Mesendoderm (in vitro differentiated cells): Measurements from ENCODE around the gene PTPN18.
A peak's percentile ranks its signal among the peaks of the same experiment; 100 is the strongest.

ENCODE experiments used
- DNase-seq: peaks from one replicate; pipeline ENCODE4 v3.0.0; 2013
- H2AK5ac ChIP-seq: 2 replicates; pipeline ENCODE4 v1.6.1; 2013; ENCODE audit warnings: low read length, inconsistent platforms
- H2BK120ac ChIP-seq: 2 replicates; pipeline ENCODE4 v1.6.1; 2013; ENCODE audit warnings: low read depth, mild to moderate bottlenecking, low read length, moderate library complexity, mixed read lengths
- H2BK15ac ChIP-seq: replicated peaks from 2 replicates; pipeline ENCODE4 v1.6.1; 2013; ENCODE audit warnings: low read depth, mild to moderate bottlenecking, moderate library complexity
- H2BK5ac ChIP-seq: 2 replicates; pipeline ENCODE4 v1.6.1; 2013; ENCODE audit warnings: low read length, inconsistent platforms
- H3K18ac ChIP-seq: 2 replicates; pipeline ENCODE4 v1.6.1; 2013; ENCODE audit warnings: mild to moderate bottlenecking, low read length, mixed read lengths
- H3K23ac ChIP-seq: one replicate; pipeline ENCODE4 v1.6.1; 2013; ENCODE audit warnings: low read length
- H3K27ac ChIP-seq: 2 replicates; pipeline ENCODE4 v1.5.1; 2013; ENCODE audit warnings: low read depth, mild to moderate bottlenecking, inconsistent platforms, low read length, moderate library complexity
- H3K27me3 ChIP-seq: 2 replicates; pipeline ENCODE4 v1.6.1; 2013; ENCODE audit warnings: low read length, control low read depth, mild to moderate bottlenecking, inconsistent platforms; ENCODE audit not compliant: insufficient read depth, poor library complexity
- H3K36me3 ChIP-seq: 2 replicates; pipeline ENCODE4 v1.6.1; 2013; ENCODE audit warnings: low read length, inconsistent platforms; ENCODE audit not compliant: control insufficient read depth, insufficient read depth
- H3K4ac ChIP-seq: one replicate; pipeline ENCODE4 v1.6.1; 2013; ENCODE audit warnings: low read depth, mild to moderate bottlenecking, low read length, moderate library complexity
- H3K4me1 ChIP-seq: 2 replicates; pipeline ENCODE4 v1.6.1; 2013; ENCODE audit warnings: low read depth, low read length, inconsistent platforms; ENCODE audit not compliant: control insufficient read depth
- H3K4me2 ChIP-seq: 2 replicates; pipeline ENCODE4 v1.6.1; 2013; ENCODE audit warnings: low read length
- H3K4me3 ChIP-seq: 2 replicates; pipeline ENCODE4 v1.5.1; 2013; ENCODE audit warnings: mild to moderate bottlenecking, low read length
- H3K56ac ChIP-seq: one replicate; pipeline ENCODE4 v1.6.1; 2013; ENCODE audit warnings: low read length
- H3K79me1 ChIP-seq: 2 replicates; pipeline ENCODE4 v1.6.1; 2013; ENCODE audit warnings: low read length, inconsistent platforms
- H3K79me2 ChIP-seq: 2 replicates; pipeline ENCODE4 v1.6.1; 2013; ENCODE audit warnings: mild to moderate bottlenecking, low read length; ENCODE audit not compliant: control insufficient read depth, insufficient read depth
- H3K9ac ChIP-seq: 2 replicates; pipeline ENCODE4 v1.6.1; 2013; ENCODE audit warnings: low read length, inconsistent platforms
- H4K5ac ChIP-seq: one replicate; pipeline ENCODE4 v1.6.1; 2013; ENCODE audit warnings: low read length
- H4K8ac ChIP-seq: one replicate; pipeline ENCODE4 v1.6.1; 2013; ENCODE audit warnings: low read depth, mild to moderate bottlenecking, control low read depth, low read length, moderate library complexity
- WGBS: extraction: QIAGEN DNeasy Blood & Tissue Kit; methylation state at CpG from one replicate; pipeline ENCODE4 v1.1.7; 2013; ENCODE audit warnings: low lambda C conversion rate, missing lambda C conversion rate; ENCODE audit not compliant: insufficient coverage; ENCODE audit errors: extremely low coverage; 5-methylcytosine and 5-hydroxymethylcytosine counted together

Gene PTPN18

DNA sequence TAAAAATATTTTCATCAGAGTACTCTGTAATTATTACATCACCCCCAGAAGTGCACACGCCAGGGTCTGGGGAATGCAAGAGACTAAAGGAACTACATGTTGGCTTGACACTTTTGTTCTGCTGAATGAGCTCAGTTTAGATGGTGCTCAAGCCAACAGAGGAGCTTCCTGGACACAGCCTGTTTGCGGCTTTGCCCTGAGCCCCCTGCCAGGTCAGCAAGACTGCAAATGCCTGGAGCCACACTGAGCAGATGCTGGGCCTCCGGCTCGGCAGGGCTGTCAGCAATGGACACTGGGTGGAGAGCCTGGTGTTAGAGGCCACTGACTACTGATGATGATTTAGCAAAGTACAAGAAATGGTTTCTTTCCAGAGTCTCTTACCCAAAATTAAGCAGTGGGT lies 31.9 kb downstream of the PTPN18 start:
- Histone ChIP-seq H3K9ac (no peak overlapping the region), H3K27ac (no peak overlapping the region), H3K4me2 (no peak overlapping the region), H3K36me3 (no peaks in the 10 kb centered on the region), H2BK15ac (no peak overlapping the region), H3K27me3 (no peaks in the 10 kb centered on the region), H2AK5ac (no peak overlapping the region), H3K4me3 (no peak overlapping the region), H3K56ac (no peak overlapping the region), H2BK120ac (no peak overlapping the region), H4K8ac (no peak overlapping the region), H3K18ac (no peak overlapping the region), H3K79me1 (no peaks in the 10 kb centered on the region), H3K23ac (no peak overlapping the region), H2BK5ac (no peak overlapping the region), H3K4me1 (no peaks in the 10 kb centered on the region), H3K4ac (no peak overlapping the region), H4K5ac (no peak overlapping the region), H3K79me2 (no peaks in the 10 kb centered on the region)
- DNase-seq: no peak
- no CpG with 5 or more reads among the region's 4 CpGs for WGBS

- H2BK5ac ChIP-seq: no peak overlapping the region
- H3K4me1 ChIP-seq: no peaks in the 10 kb centered on the region
- H3K4me2 ChIP-seq: no peak overlapping the region
- H3K56ac ChIP-seq: no peak overlapping the region
- no peak overlapping the region for H3K27ac ChIP-seq
- H3K18ac ChIP-seq: no peak overlapping the region
- H3K36me3 ChIP-seq: no peaks in the 10 kb centered on the region
- no peak overlapping the region for H2AK5ac ChIP-seq
- no CpG with 5 or more reads among the region's 8 CpGs for WGBS
- no peak overlapping the region for H4K5ac ChIP-seq
- no peak overlapping the region for H3K4me3 ChIP-seq
- H2BK15ac ChIP-seq: no peak overlapping the region
- H3K27me3 ChIP-seq: no peaks in the 10 kb centered on the region
- no peak for DNase-seq
- no peak overlapping the region for H3K23ac ChIP-seq
- no peaks in the 10 kb centered on the region for H3K79me2 ChIP-seq
- no peak overlapping the region for H4K8ac ChIP-seq
- no peak overlapping the region for H3K4ac ChIP-seq
- H3K79me1 ChIP-seq: no peaks in the 10 kb centered on the region
- H3K9ac ChIP-seq: no peak overlapping the region
- H2BK120ac ChIP-seq: no peak overlapping the region
Measured at GRCh38 chr2:130388221-130388907, 32.5 kb downstream of the PTPN18 start.

GRCh38 chr2:130389358-130389757 lies 33.5 kb downstream of the PTPN18 start:
- Histone ChIP-seq H3K4me1 (peaks cover 2% of the 10 kb centered on the region), H3K4me3 (no peak overlapping the region), H3K79me1 (no peaks in the 10 kb centered on the region), H3K79me2 (no peaks in the 10 kb centered on the region), H3K27ac (no peak overlapping the region), H3K4ac (no peak overlapping the region), H2BK15ac (no peak overlapping the region), H4K8ac (no peak overlapping the region), H4K5ac (no peak overlapping the region), H2AK5ac (no peak overlapping the region), H3K9ac (no peak overlapping the region), H3K18ac (no peak overlapping the region), H3K27me3 (no peaks in the 10 kb centered on the region), H3K36me3 (no peaks in the 10 kb centered on the region), H2BK5ac (no peak overlapping the region), H3K56ac (no peak overlapping the region), H3K23ac (no peak overlapping the region), H3K4me2 (no peak overlapping the region), H2BK120ac (no peak overlapping the region)
- no CpG with 5 or more reads among the region's 6 CpGs for WGBS
- no peak for DNase-seq

GRCh38 chr2:130389783-130390182 lies 33.9 kb downstream of the PTPN18 start:
- H3K56ac ChIP-seq: no peak overlapping the region
- peaks cover 2% of the 10 kb centered on the region for H3K4me1 ChIP-seq
- H3K27me3 ChIP-seq: no peaks in the 10 kb centered on the region
- H2BK120ac ChIP-seq: no peak overlapping the region
- H3K79me2 ChIP-seq: no peaks in the 10 kb centered on the region
- H2BK5ac ChIP-seq: no peak overlapping the region
- WGBS: no CpG with 5 or more reads among the region's 3 CpGs
- no peak overlapping the region for H2AK5ac ChIP-seq
- no peak overlapping the region for H3K4ac ChIP-seq
- no peaks in the 10 kb centered on the region for H3K36me3 ChIP-seq
- no peak overlapping the region for H3K4me2 ChIP-seq
- no peak overlapping the region for H4K5ac ChIP-seq
- no peak overlapping the region for H3K9ac ChIP-seq
- H2BK15ac ChIP-seq: no peak overlapping the region
- no peak overlapping the region for H4K8ac ChIP-seq
- H3K18ac ChIP-seq: no peak overlapping the region
- no peak overlapping the region for H3K23ac ChIP-seq
- no peak for DNase-seq
- no peak overlapping the region for H3K27ac ChIP-seq
- no peak overlapping the region for H3K4me3 ChIP-seq
- H3K79me1 ChIP-seq: no peaks in the 10 kb centered on the region

- Histone ChIP-seq H3K18ac (no peak overlapping the region), H3K79me2 (no peaks in the 10 kb centered on the region), H3K27ac (no peak overlapping the region), H3K36me3 (no peaks in the 10 kb centered on the region), H3K27me3 (no peaks in the 10 kb centered on the region), H3K4me2 (no peak overlapping the region), H4K5ac (no peak overlapping the region), H3K23ac (no peak overlapping the region), H3K79me1 (no peaks in the 10 kb centered on the region), H3K9ac (no peak overlapping the region), H2BK15ac (no peak overlapping the region), H4K8ac (no peak overlapping the region), H2BK5ac (no peak overlapping the region), H3K4me1 (peaks cover 2% of the 10 kb centered on the region), H3K56ac (peak overlapping the region; percentile 2), H2AK5ac (no peak overlapping the region), H3K4me3 (no peak overlapping the region), H2BK120ac (no peak overlapping the region), H3K4ac (no peak overlapping the region)
- WGBS: no CpG with 5 or more reads among the region's 16 CpGs
- no peak for DNase-seq
Measured at GRCh38 chr2:130390460-130391057, 34.7 kb downstream of the PTPN18 start.
